Keratinocyte (primary cell): ENCODE results near the gene DES. TPM values are rescaled to one million over a fixed set of nuclear protein-coding genes. Genes with fewer than 3 reads are reported as not detected.

ENCODE experiments used
- DNase-seq: peaks from one replicate; pipeline ENCODE4 v3.0.0-alpha.2; 2011; ENCODE audit warnings: low read depth, missing footprints, low spot score
- FAIRE-seq: peaks from 2 replicates; lab custom pipeline; 2011; peaks lifted over from hg19 to GRCh38; lab: Jason Lieb, UNC
- H2AFZ ChIP-seq: 2 replicates; pipeline ENCODE4 v1.6.0; 2012; ENCODE audit warnings: low read length, control low read depth, inconsistent platforms; ENCODE audit not compliant: control insufficient read depth
- H3K27ac ChIP-seq: 2 replicates; pipeline ENCODE4 v1.5.1; 2011; ENCODE audit warnings: low read length; ENCODE audit not compliant: control insufficient read depth, insufficient read depth
- H3K27me3 ChIP-seq: 3 replicates; pipeline ENCODE4 v1.6.0; 2011; ENCODE audit warnings: low read length; ENCODE audit not compliant: control insufficient read depth, insufficient read depth; ENCODE audit errors: extremely low read depth
- H3K36me3 ChIP-seq, 2 experiments: 2 replicates in 1 of 2; 3 replicates in 1 of 2; pipeline ENCODE4 v1.5.1; 2011; ENCODE audit warnings: low read length in 2 of 2, mild to moderate bottlenecking in 1 of 2; ENCODE audit not compliant: control insufficient read depth in 2 of 2, insufficient read depth in 2 of 2; ENCODE audit errors: extremely low read depth in 1 of 2
- H3K4me1 ChIP-seq: 3 replicates; pipeline ENCODE4 v1.5.1; 2011; ENCODE audit warnings: low read length; ENCODE audit not compliant: control insufficient read depth, insufficient read depth; ENCODE audit errors: extremely low read depth
- H3K4me2 ChIP-seq: 3 replicates; pipeline ENCODE4 v1.6.0; 2011; ENCODE audit warnings: low read depth, low read length; ENCODE audit not compliant: control insufficient read depth, insufficient read depth; ENCODE audit errors: extremely low read depth
- H3K4me3 ChIP-seq, 3 experiments: fragments of 200-600 bp in 1 of 3; sonication (generic) in 1 of 3; 2 replicates in 2 of 3; 3 replicates in 1 of 3; pipeline ENCODE4 v1.5.1; 2011 to 2016; ENCODE audit warnings: low read length in 3 of 3, mild to moderate bottlenecking in 3 of 3, control low read depth in 2 of 3, inconsistent platforms in 1 of 3, low read depth in 1 of 3, mixed read lengths in 1 of 3, mixed run types in 1 of 3, moderate library complexity in 1 of 3; ENCODE audit not compliant: control insufficient read depth in 2 of 3, insufficient read depth in 2 of 3; ENCODE audit errors: extremely low read depth in 1 of 3
- H3K79me2 ChIP-seq: 2 replicates; pipeline ENCODE4 v1.6.0; 2012; ENCODE audit warnings: low read length; ENCODE audit not compliant: control insufficient read depth, insufficient read depth
- H3K9ac ChIP-seq: 3 replicates; pipeline ENCODE4 v1.6.0; 2011; ENCODE audit warnings: low read length; ENCODE audit not compliant: control insufficient read depth, insufficient read depth; ENCODE audit errors: extremely low read depth
- H3K9me1 ChIP-seq: 3 replicates; pipeline ENCODE4 v1.6.0; 2011; ENCODE audit warnings: low read length; ENCODE audit not compliant: control insufficient read depth, insufficient read depth; ENCODE audit errors: extremely low read depth
- H3K9me3 ChIP-seq: 2 replicates; pipeline ENCODE4 v1.5.1; 2012; ENCODE audit warnings: low read depth, low read length; ENCODE audit not compliant: control insufficient read depth
- H4K20me1 ChIP-seq: 3 replicates; pipeline ENCODE4 v1.6.0; 2011; ENCODE audit warnings: low read length; ENCODE audit not compliant: control insufficient read depth, insufficient read depth; ENCODE audit errors: extremely low read depth
- CTCF ChIP-seq, 3 experiments: IDR thresholded peaks in 1 of 3; conservative IDR thresholded peaks in 1 of 3; optimal IDR thresholded peaks in 1 of 3; 2 replicates in 2 of 3; 3 replicates in 1 of 3; pipeline versions ENCODE3 to v1.5.1; 2011; ENCODE audit warnings: low read length in 3 of 3, mild to moderate bottlenecking in 3 of 3, moderate library complexity in 2 of 3, control low read depth in 1 of 3, inconsistent platforms in 1 of 3; ENCODE audit not compliant: insufficient read depth in 2 of 3; ENCODE audit errors: extremely low read depth in 1 of 3
- EZH2 ChIP-seq: IDR thresholded peaks from one replicate; pipeline ENCODE4 v1.6.1; 2012; ENCODE audit warnings: inconsistent platforms, mild to moderate bottlenecking, low read length, moderate library complexity
- dilution Hi-C: fragments of 300-500 bp; cut with MboI; formaldehyde crosslinking; loops from one replicate; pipeline ENCODE4 v1.7.0; 2020; ENCODE audit warnings: low sequenced_read_pairs; ENCODE audit not compliant: extremely low pct_ligation_motif_present
- polyA plus RNA-seq, 5 experiments: library from polyadenylated mRNA; depleted of rRNA in 3 of 5; stranded (reverse) in 3 of 5; stranded (forward) in 1 of 5; unstranded in 1 of 5; fragments of >200 nt; gene quantifications; 1 replicate in 1 of 5; 2 replicates in 3 of 5; 3 replicates in 1 of 5; pipeline versions ENCODE4 v1.2.1 to v1.2.3, GENCODE V29; 2011 to 2012; ENCODE audit warnings: missing spikeins in 2 of 5, low read depth in 1 of 5, low replicate concordance in 1 of 5

DES gene
- polyA plus RNA-seq, 1 donor (not counting 4 experiments of a cell fraction or from before 2014, with no cell fraction given), result not detected

- no peak overlapping the region for H2AFZ ChIP-seq
- no peak overlapping the region for H3K9ac ChIP-seq
- DNase-seq, result no peak
- H3K27me3 ChIP-seq, result no peaks in the 10 kb centered on the region
- H3K36me3 ChIP-seq, result no peaks in the 10 kb centered on the region
- no peak overlapping the region for H3K4me2 ChIP-seq
- no peaks in the 10 kb centered on the region for H4K20me1 ChIP-seq
- no peak overlapping the region for H3K4me3 ChIP-seq
- H3K9me3 ChIP-seq, result no peaks in the 10 kb centered on the region
- no peak for FAIRE-seq
- peaks cover 3% of the 10 kb centered on the region for H3K4me1 ChIP-seq
- TF ChIP-seq EZH2 (no peak), CTCF (optimal IDR thresholded peaks at IDR 0.05 in 1 of 3, IDR thresholded peaks at IDR 0.05 in 1 of 3, conservative IDR thresholded peaks at IDR 0.05 in 1 of 3; ENCODE audit: extremely low read depth in 1 of 3, insufficient read depth in 2 of 3, low read length in 3 of 3) (no peak)
- dilution Hi-C loops, result no loop called here
- no peaks in the 10 kb centered on the region for H3K79me2 ChIP-seq
- no peaks in the 10 kb centered on the region for H3K9me1 ChIP-seq
- H3K27ac ChIP-seq, result no peak overlapping the region
These were observed 17.6 kb upstream of the DES start for GRCh38 chr2:219400562-219400961.

DNA sequence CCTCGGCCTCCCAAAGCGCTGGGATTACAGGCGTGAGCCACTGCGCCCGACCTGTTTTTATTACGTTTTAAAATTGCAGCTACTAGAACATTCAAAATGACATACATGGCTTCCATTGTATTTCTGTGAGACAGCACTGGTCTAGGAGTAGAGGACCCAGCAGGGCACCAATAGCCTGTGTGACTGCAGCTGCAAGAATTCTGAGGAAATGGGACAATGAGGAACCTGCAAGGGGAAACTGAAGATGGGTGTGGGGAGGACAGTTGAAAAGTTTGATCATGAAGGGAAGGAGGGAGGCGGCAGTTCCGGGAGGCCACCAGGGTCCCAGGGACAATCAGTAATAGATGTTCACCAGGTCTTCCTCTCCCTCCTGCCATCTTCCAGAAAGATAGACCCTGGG, 16.6 kb upstream of the DES start:
- no peak overlapping the region for H3K27ac ChIP-seq
- dilution Hi-C loops, result no loop called here
- no peak for DNase-seq

More for the DNA sequence above, 16.6 kb upstream of the DES start:
- H3K4me1 ChIP-seq, result peaks cover 3% of the 10 kb centered on the region
- no peak overlapping the region for H3K4me2 ChIP-seq
- no peaks in the 10 kb centered on the region for H4K20me1 ChIP-seq
- H3K4me3 ChIP-seq, result no peak overlapping the region
- H3K9ac ChIP-seq, result no peak overlapping the region
- FAIRE-seq, result no peak
- no peaks in the 10 kb centered on the region for H3K79me2 ChIP-seq
- H3K9me1 ChIP-seq, result no peaks in the 10 kb centered on the region
- TF ChIP-seq CTCF (optimal IDR thresholded peaks at IDR 0.05 in 1 of 3, IDR thresholded peaks at IDR 0.05 in 1 of 3, conservative IDR thresholded peaks at IDR 0.05 in 1 of 3; ENCODE audit: extremely low read depth in 1 of 3, insufficient read depth in 2 of 3, low read length in 3 of 3), result no peak
- no peak for TF ChIP-seq EZH2
- H3K9me3 ChIP-seq, result no peaks in the 10 kb centered on the region
- H3K27me3 ChIP-seq, result no peaks in the 10 kb centered on the region
- no peak overlapping the region for H2AFZ ChIP-seq
- no peaks in the 10 kb centered on the region for H3K36me3 ChIP-seq
